DND-41 (cell line): ENCODE data around the gene EDRF1.

Source experiments
- EZH2 ChIP-seq: IDR thresholded peaks from 3 replicates; pipeline ENCODE4 v1.6.1; 2012; ENCODE audit warnings: borderline replicate concordance, low read depth, mild to moderate bottlenecking, moderate library complexity, low read length, inconsistent platforms; ENCODE audit not compliant: severe bottlenecking
- TF ChIP-seq, protein P1 (sequence below): IDR thresholded peaks from 2 replicates; pipeline ENCODE4 v1.5.1; 2012; ENCODE audit warnings: borderline replicate concordance, low read length, moderate library complexity, mild to moderate bottlenecking; ENCODE audit not compliant: poor library complexity, severe bottlenecking; ENCODE audit errors: extremely low read depth

GRCh38 chr10:125785791-125786190, 66.3 kb downstream of the EDRF1 start:
- TF ChIP-seq, protein P1, sequence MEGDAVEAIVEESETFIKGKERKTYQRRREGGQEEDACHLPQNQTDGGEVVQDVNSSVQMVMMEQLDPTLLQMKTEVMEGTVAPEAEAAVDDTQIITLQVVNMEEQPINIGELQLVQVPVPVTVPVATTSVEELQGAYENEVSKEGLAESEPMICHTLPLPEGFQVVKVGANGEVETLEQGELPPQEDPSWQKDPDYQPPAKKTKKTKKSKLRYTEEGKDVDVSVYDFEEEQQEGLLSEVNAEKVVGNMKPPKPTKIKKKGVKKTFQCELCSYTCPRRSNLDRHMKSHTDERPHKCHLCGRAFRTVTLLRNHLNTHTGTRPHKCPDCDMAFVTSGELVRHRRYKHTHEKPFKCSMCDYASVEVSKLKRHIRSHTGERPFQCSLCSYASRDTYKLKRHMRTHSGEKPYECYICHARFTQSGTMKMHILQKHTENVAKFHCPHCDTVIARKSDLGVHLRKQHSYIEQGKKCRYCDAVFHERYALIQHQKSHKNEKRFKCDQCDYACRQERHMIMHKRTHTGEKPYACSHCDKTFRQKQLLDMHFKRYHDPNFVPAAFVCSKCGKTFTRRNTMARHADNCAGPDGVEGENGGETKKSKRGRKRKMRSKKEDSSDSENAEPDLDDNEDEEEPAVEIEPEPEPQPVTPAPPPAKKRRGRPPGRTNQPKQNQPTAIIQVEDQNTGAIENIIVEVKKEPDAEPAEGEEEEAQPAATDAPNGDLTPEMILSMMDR = no peak
- TF ChIP-seq EZH2 = no peak
